HL-60 (cell line): ENCODE data around the gene POMC.

ENCODE experiments used
- DNase-seq, 2 experiments: peaks; one replicate each; pipeline ENCODE4 v3.0.0-alpha.2; 2010 to 2020; ENCODE audit warnings: low read depth in 1 of 2, low spot score in 1 of 2
- H3K27ac ChIP-seq: fragments of 250-450 bp; sonication (Bioruptor Pico); replicated peaks from 2 replicates; pipeline ENCODE4 v1.5.1; 2020; ENCODE audit warnings: mild to moderate bottlenecking, moderate library complexity
- H3K27me3 ChIP-seq: fragments of 250-450 bp; sonication (Bioruptor Pico); 2 replicates; pipeline ENCODE4 v1.5.1; 2021; ENCODE audit warnings: mild to moderate bottlenecking, moderate library complexity; ENCODE audit not compliant: insufficient read depth, poor library complexity, severe bottlenecking
- H3K4me3 ChIP-seq: replicated peaks from 2 replicates; pipeline ENCODE4 v1.5.1; 2011; ENCODE audit warnings: mild to moderate bottlenecking, control low read depth, low read length; ENCODE audit not compliant: insufficient read depth
- CTCF ChIP-seq: IDR thresholded peaks from one replicate; pipeline ENCODE4 v1.5.1; 2011; ENCODE audit warnings: low read length, control low read depth, inconsistent platforms; ENCODE audit not compliant: insufficient read depth
- GABPA ChIP-seq: IDR thresholded peaks from 2 replicates; pipeline ENCODE4 v1.6.1; 2012; ENCODE audit warnings: low read depth
- POLR2AphosphoS5 ChIP-seq: IDR thresholded peaks from 2 replicates; pipeline ENCODE4 v1.6.1; 2012; ENCODE audit warnings: low read depth
- SPI1 ChIP-seq: IDR thresholded peaks from 2 replicates; pipeline ENCODE4 v1.6.1; 2012; ENCODE audit warnings: low read depth, mild to moderate bottlenecking, borderline replicate concordance
- TF ChIP-seq, protein P1 (sequence below): IDR thresholded peaks from 2 replicates; pipeline ENCODE4 v1.6.1; 2012; ENCODE audit warnings: low read depth; ENCODE audit not compliant: insufficient replicate concordance

Gene POMC

GRCh38 chr2:25201265-25201664, 32.9 kb upstream of the POMC start:
- Histone ChIP-seq H3K27me3 (no peaks in the 10 kb centered on the region), H3K4me3 (no peak overlapping the region), H3K27ac (no peak overlapping the region)
- no peak for DNase-seq
- TF ChIP-seq SPI1 (no peak), CTCF (no peak), GABPA (no peak), POLR2AphosphoS5 (no peak)
- TF ChIP-seq, protein P1, sequence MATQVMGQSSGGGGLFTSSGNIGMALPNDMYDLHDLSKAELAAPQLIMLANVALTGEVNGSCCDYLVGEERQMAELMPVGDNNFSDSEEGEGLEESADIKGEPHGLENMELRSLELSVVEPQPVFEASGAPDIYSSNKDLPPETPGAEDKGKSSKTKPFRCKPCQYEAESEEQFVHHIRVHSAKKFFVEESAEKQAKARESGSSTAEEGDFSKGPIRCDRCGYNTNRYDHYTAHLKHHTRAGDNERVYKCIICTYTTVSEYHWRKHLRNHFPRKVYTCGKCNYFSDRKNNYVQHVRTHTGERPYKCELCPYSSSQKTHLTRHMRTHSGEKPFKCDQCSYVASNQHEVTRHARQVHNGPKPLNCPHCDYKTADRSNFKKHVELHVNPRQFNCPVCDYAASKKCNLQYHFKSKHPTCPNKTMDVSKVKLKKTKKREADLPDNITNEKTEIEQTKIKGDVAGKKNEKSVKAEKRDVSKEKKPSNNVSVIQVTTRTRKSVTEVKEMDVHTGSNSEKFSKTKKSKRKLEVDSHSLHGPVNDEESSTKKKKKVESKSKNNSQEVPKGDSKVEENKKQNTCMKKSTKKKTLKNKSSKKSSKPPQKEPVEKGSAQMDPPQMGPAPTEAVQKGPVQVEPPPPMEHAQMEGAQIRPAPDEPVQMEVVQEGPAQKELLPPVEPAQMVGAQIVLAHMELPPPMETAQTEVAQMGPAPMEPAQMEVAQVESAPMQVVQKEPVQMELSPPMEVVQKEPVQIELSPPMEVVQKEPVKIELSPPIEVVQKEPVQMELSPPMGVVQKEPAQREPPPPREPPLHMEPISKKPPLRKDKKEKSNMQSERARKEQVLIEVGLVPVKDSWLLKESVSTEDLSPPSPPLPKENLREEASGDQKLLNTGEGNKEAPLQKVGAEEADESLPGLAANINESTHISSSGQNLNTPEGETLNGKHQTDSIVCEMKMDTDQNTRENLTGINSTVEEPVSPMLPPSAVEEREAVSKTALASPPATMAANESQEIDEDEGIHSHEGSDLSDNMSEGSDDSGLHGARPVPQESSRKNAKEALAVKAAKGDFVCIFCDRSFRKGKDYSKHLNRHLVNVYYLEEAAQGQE: no peak

DNA sequence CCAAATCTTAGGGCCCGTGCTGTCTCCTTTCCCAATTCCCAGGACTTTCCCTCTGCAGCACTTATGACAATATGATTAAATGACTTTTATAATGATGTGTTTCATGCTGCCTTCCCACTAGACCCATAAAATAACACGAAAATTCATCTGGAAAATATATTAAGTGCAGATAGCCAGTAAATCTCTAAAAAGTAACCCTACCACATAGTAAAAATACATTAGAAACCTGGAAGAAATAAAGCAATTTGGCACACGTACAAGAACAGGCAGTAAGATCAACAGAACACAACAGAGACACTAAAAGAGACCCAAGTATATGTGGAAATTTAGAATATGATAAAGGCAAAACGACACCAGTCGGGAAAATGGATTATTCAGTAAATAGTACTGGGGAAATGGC, 30.2 kb upstream of the POMC start:
- no peak overlapping the region for H3K27ac ChIP-seq
- no peaks in the 10 kb centered on the region for H3K27me3 ChIP-seq
- H3K4me3 ChIP-seq: no peak overlapping the region
- DNase-seq: no peak
- TF ChIP-seq GABPA (no peak), POLR2AphosphoS5 (no peak), SPI1 (no peak)
- TF ChIP-seq, protein P1: no peak

- Histone ChIP-seq H3K27me3 (no peaks in the 10 kb centered on the region), H3K27ac (no peak overlapping the region), H3K4me3 (no peak overlapping the region)
- no peak for TF ChIP-seq GABPA
- no peak for TF ChIP-seq POLR2AphosphoS5
- TF ChIP-seq SPI1: no peak
- no peak for TF ChIP-seq CTCF
- TF ChIP-seq, protein P1: no peak
- no peak for DNase-seq
Measured at GRCh38 chr2:25198209-25198525, 29.8 kb upstream of the POMC start.
